Measurements from ENCODE around the gene TRIM2. TPM values are rescaled to one million over a fixed set of nuclear protein-coding genes. Genes with fewer than 3 reads are reported as not detected.
A peak's percentile ranks its signal among the peaks of the same experiment; 100 is the strongest.
"Not testable (repeated sequence)": the region's sequence is repeated elsewhere in the genome, so short reads cannot be mapped to it uniquely, and the experiment has no call there.

Gene TRIM2
- total and polyA plus RNA-seq, 7 experiments from 2014 or later, result 0.12 to 3.9 (median 2.1) TPM

DNA sequence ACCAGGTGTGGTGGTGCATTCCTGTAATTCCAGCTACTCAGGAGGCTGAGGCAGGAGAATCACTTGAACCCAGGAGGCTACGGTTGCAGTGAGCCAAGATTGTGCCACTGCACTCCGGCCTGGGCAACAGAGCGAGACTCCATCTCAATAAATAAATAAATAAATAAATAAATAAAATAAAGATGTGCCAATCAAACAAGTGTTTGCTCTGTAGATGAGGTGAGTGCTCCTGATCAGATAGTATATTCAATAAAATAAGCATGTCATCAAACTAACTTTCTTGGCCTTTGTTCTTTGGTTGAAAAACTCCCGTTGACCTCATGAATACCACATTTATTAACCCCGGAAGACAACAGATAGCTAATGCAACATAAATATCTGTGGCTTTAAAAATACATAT lies 497 bp upstream of the TRIM2 start:
- peaks cover 12 to 18% of the 10 kb centered on the region in 2 donors for H3K4me1 ChIP-seq (ENCODE audit: control insufficient read depth in 2 of 2, insufficient read depth in 2 of 2, low read length in 2 of 2)
- H3K27ac ChIP-seq (ENCODE audit: low read depth, low read length); H3K36me3 ChIP-seq (ENCODE audit: control insufficient read depth in 2 of 3, insufficient read depth in 3 of 3, low read length in 3 of 3); intact Hi-C loops (cut with micrococcal nuclease); H3K4me3 Mint-ChIP-seq; H3K27me3 Mint-ChIP-seq; DNase-seq; POLR2A ChIA-PET; H3K36me3 Mint-ChIP-seq; H3K27me3 ChIP-seq (ENCODE audit: control insufficient read depth in 2 of 2, insufficient read depth in 2 of 2, low read length in 2 of 2); H3K4me3 ChIP-seq (ENCODE audit: low read length); H3K27ac Mint-ChIP-seq; ATAC-seq; H3K9me3 ChIP-seq (ENCODE audit: control insufficient read depth in 2 of 3, low read length in 3 of 3); H3K9me3 Mint-ChIP-seq: not testable (repeated sequence)
- H3K4me1 Mint-ChIP-seq, result peaks cover 10 to 27% (median 18%) of the 10 kb centered on the region in 7 donors
- CTCF ChIA-PET, result interaction anchor here (1.0 kb wide), 1 partner anchor 44 kb away, joined by 6 read pairs; no protein-coding TSS in a partner anchor

DNA sequence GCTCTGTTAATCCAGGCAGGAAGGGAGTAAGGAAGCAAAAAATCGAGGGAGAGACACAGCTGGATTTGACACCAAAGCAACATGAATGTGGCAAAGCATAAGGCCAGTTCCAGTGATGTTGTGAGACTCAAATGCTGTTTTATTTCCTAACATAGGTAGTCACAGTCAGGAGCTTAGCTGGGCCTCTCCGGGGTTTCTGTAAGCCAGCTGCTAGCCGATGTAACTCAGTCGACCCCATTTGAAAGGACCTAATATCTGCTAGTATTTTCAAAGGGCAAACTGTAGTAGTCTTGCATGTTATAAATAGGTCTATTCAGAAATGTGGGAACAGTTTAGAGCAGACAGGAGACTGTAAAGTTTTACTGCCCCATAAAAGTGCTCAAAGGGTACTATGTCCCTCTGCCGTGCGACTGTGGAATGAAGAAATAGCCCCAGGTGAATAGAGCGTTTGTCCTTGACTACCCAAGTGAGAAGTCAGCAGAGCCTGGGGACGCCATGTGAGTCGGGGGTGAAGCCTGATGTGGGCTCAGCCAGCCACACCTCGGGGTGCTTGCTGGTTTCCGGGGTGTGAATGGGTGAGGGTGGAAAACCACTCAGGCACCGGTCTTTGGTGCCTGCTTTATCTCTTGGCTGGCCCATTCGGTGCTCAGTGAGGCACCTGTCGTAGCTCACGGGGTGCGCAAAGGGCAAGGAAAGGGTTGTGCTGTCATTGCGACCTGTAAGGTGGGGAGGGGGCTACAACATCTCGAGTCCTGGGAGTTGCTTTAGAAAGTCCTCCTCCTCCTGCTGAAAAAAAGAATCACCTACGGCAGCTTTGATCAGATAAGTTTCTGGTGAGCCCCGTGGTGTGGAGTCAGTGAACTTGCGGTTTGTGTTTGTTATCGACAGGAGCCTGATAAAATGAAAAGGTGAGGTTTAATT lies 745 bp downstream of the TRIM2 start:
- Mint-ChIP-seq H3K27ac (peak overlapping the region in 6 of 9 donors; percentile 17 to 81 (median 38)), H3K27me3 (peaks cover 0 to 4% (median 0%) of the 10 kb centered on the region in 5 donors), H3K36me3 (no peaks in the 10 kb centered on the region), H3K4me3 (peak overlapping the region; percentile 42 to 76 (median 70)), H3K9me3 (no peaks in the 10 kb centered on the region), H3K4me1 (peaks cover 5 to 24% (median 18%) of the 10 kb centered on the region in 7 donors)
- Histone ChIP-seq H3K27ac (ENCODE audit: low read depth, low read length) (no peak overlapping the region), H3K36me3 (ENCODE audit: control insufficient read depth in 2 of 3, insufficient read depth in 3 of 3, low read length in 3 of 3) (no peaks in the 10 kb centered on the region), H3K4me1 (ENCODE audit: control insufficient read depth in 2 of 2, insufficient read depth in 2 of 2, low read length in 2 of 2) (peaks cover 12 to 18% of the 10 kb centered on the region in 2 donors), H3K9me3 (ENCODE audit: control insufficient read depth in 2 of 3, low read length in 3 of 3) (no peaks in the 10 kb centered on the region), H3K27me3 (ENCODE audit: control insufficient read depth in 2 of 2, insufficient read depth in 2 of 2, low read length in 2 of 2) (no peaks in the 10 kb centered on the region), H3K4me3 (ENCODE audit: low read length) (peak overlapping the region; percentile 38)
- ChIA-PET CTCF (interaction anchor here (1.0 kb wide), 1 partner anchor 43 kb away, joined by 6 read pairs; no protein-coding TSS in a partner anchor), POLR2A (interaction anchor here (0.6 to 0.8 kb wide), 4 partner anchors 12 to 49 kb away, joined by 3 to 4 read pairs (median 3); no protein-coding TSS in a partner anchor)
- peak in 6 of 9 donors; percentile 39 to 48 (median 41) for DNase-seq
- intact Hi-C loops (cut with micrococcal nuclease), result loop anchor here in 1 of 2 donors (1.0 to 5.0 kb wide), 3 partner anchors 17 to 53 kb away; no protein-coding TSS in a partner anchor
- ATAC-seq, result peak; percentile 81

DNA sequence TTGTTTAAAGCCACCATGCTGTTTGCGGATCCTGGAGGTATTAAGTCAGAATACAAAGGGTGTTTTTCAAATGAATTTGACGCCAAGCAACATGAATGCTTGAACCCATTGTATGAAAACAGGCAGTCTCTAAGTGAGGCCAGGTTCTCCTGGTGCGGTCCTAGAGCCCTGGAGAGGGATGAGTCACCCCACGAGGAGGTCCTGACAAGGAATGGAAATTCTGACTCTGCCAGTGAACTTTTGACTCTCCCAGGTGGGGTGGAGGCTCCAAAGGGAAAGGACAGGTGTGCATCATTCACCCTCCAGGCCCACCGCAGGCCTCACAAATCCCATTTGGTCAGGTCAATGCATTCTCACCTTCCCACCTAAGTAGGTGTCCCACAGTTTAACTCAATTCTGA lies 1.5 kb downstream of the TRIM2 start:
- peak overlapping the region in 3 of 9 donors; percentile 18 to 82 (median 81) for H3K27ac Mint-ChIP-seq
- intact Hi-C loops (cut with micrococcal nuclease), result loop anchor here in 1 of 2 donors (1.0 to 5.0 kb wide), 3 partner anchors 17 to 53 kb away; no protein-coding TSS in a partner anchor
- ATAC-seq (no peak), DNase-seq (peak in 2 of 9 donors; percentile 18 to 26)
- H3K9me3 ChIP-seq (ENCODE audit: control insufficient read depth in 2 of 3, low read length in 3 of 3), result no peaks in the 10 kb centered on the region
- no peaks in the 10 kb centered on the region for H3K36me3 ChIP-seq (ENCODE audit: control insufficient read depth in 2 of 3, insufficient read depth in 3 of 3, low read length in 3 of 3)
- no peak overlapping the region for H3K27ac ChIP-seq (ENCODE audit: low read depth, low read length)
- H3K27me3 ChIP-seq (ENCODE audit: control insufficient read depth in 2 of 2, insufficient read depth in 2 of 2, low read length in 2 of 2), result no peaks in the 10 kb centered on the region
- ChIA-PET CTCF (no interaction called here), POLR2A (interaction anchor here (0.7 kb wide), 1 partner anchor 43 kb away, joined by 3 read pairs; no protein-coding TSS in a partner anchor)
- peak overlapping the region in 6 of 10 donors; percentile 17 to 73 (median 69) for H3K4me3 Mint-ChIP-seq
- no peaks in the 10 kb centered on the region for H3K36me3 Mint-ChIP-seq
- no peak overlapping the region for H3K4me3 ChIP-seq (ENCODE audit: low read length)
- H3K4me1 ChIP-seq (ENCODE audit: control insufficient read depth in 2 of 2, insufficient read depth in 2 of 2, low read length in 2 of 2), result peaks cover 12 to 18% of the 10 kb centered on the region in 2 donors
- H3K4me1 Mint-ChIP-seq, result peaks cover 5 to 24% (median 18%) of the 10 kb centered on the region in 7 donors
- no peaks in the 10 kb centered on the region for H3K9me3 Mint-ChIP-seq
- H3K27me3 Mint-ChIP-seq, result peaks cover 0 to 4% (median 0%) of the 10 kb centered on the region in 5 donors

DNA sequence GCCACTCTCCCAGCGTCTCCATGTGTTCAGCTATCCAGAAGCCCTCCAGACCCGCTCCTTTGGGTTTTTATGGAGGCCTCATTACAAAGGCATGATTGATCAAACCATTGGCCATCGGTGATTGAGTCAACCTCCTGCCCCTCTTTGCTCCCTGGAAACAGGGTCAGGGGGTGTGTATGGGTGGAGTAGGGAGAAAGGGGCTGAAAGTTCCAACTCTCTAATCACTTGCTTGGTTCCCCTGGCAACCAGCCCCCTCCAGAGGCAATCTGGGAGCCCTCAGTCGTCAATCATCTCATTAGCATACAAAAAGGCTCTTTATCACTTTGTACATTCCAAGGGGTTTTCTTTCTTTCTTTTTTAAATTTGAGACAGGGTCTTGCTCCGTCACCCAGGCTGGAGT lies 2.3 kb downstream of the TRIM2 start:
- Mint-ChIP-seq H3K4me1 (peaks cover 5 to 24% (median 18%) of the 10 kb centered on the region in 7 donors), H3K36me3 (no peaks in the 10 kb centered on the region), H3K9me3 (no peaks in the 10 kb centered on the region), H3K27me3 (peaks cover 0 to 4% (median 0%) of the 10 kb centered on the region in 5 donors), H3K4me3 (no peak overlapping the region), H3K27ac (peak overlapping the region in 1 of 9 donors; percentile 27)
- H3K4me1 ChIP-seq (ENCODE audit: control insufficient read depth in 2 of 2, insufficient read depth in 2 of 2, low read length in 2 of 2), result peaks cover 12 to 18% of the 10 kb centered on the region in 2 donors
- no peaks in the 10 kb centered on the region for H3K27me3 ChIP-seq (ENCODE audit: control insufficient read depth in 2 of 2, insufficient read depth in 2 of 2, low read length in 2 of 2)
- H3K4me3 ChIP-seq (ENCODE audit: low read length), result no peak overlapping the region
- intact Hi-C loops (cut with micrococcal nuclease), result loop anchor here in 1 of 2 donors (5.0 kb wide), 2 partner anchors 41 to 54 kb away; no protein-coding TSS in a partner anchor
- no peaks in the 10 kb centered on the region for H3K9me3 ChIP-seq (ENCODE audit: control insufficient read depth in 2 of 3, low read length in 3 of 3)
- H3K36me3 ChIP-seq (ENCODE audit: control insufficient read depth in 2 of 3, insufficient read depth in 3 of 3, low read length in 3 of 3), result no peaks in the 10 kb centered on the region
- no peak overlapping the region for H3K27ac ChIP-seq (ENCODE audit: low read depth, low read length)
- CTCF ChIA-PET, result no interaction called here
- POLR2A ChIA-PET, result no interaction called here
- DNase-seq, result no peak
- no peak for ATAC-seq

DNA sequence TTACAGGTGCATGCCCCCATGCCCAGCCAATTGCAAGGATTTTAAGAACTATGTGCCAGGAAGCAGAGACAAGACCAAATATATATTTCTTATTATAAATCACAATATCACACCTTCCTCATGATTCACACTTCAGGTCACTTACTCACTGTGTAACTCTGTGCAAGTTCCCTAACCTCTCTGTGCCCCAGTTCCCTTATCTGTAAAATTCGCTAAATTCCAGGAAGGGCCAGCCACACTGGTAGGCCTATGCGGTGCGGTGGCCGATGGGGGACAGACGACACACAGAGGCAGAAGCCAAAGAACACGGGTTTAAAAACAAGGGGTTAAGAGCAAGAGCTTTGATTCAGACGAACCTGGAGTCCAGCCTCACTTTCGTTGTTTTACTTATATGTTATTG lies 2.8 kb downstream of the TRIM2 start:
- H3K27me3 Mint-ChIP-seq, result peaks cover 0 to 4% (median 0%) of the 10 kb centered on the region in 5 donors
- intact Hi-C loops (cut with micrococcal nuclease), result loop anchor here in 1 of 2 donors (5.0 kb wide), 2 partner anchors 40 to 55 kb away; no protein-coding TSS in a partner anchor
- no peaks in the 10 kb centered on the region for H3K36me3 ChIP-seq (ENCODE audit: control insufficient read depth in 2 of 3, insufficient read depth in 3 of 3, low read length in 3 of 3)
- H3K4me3 Mint-ChIP-seq, result no peak overlapping the region
- H3K27me3 ChIP-seq (ENCODE audit: control insufficient read depth in 2 of 2, insufficient read depth in 2 of 2, low read length in 2 of 2), result no peaks in the 10 kb centered on the region
- H3K27ac Mint-ChIP-seq, result peak overlapping the region in 1 of 9 donors; percentile 45
- H3K36me3 Mint-ChIP-seq, result no peaks in the 10 kb centered on the region
- H3K9me3 ChIP-seq (ENCODE audit: control insufficient read depth in 2 of 3, low read length in 3 of 3), result no peaks in the 10 kb centered on the region
- DNase-seq (no peak), ATAC-seq (no peak)
- no peak overlapping the region for H3K4me3 ChIP-seq (ENCODE audit: low read length)
- peaks cover 8 to 24% (median 18%) of the 10 kb centered on the region in 7 donors for H3K4me1 Mint-ChIP-seq
- ChIA-PET CTCF (no interaction called here), POLR2A (no interaction called here)
- H3K4me1 ChIP-seq (ENCODE audit: control insufficient read depth in 2 of 2, insufficient read depth in 2 of 2, low read length in 2 of 2), result peaks cover 12 to 18% of the 10 kb centered on the region in 2 donors
- H3K27ac ChIP-seq (ENCODE audit: low read depth, low read length), result no peak overlapping the region
- no peaks in the 10 kb centered on the region for H3K9me3 Mint-ChIP-seq

DNA sequence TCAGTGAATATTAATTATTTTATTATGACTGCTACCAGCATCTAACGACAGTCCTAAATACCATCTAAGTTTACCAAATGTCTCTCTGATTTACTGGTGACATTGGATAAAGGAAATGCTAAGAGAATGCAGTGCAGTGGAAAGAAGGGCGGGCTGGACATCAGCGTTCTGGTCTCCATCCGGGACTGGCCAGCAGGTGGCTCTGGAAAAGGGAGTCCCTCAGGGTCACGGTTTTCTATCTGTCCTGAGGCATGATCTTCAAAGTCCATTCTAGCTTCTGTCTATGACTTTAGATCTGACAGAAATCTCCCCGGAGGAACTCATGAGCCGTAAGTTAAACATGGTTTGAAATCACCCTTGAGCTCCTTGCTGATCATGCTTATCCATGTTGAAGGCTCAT lies 3.3 kb downstream of the TRIM2 start:
- Histone ChIP-seq H3K27me3 (ENCODE audit: control insufficient read depth in 2 of 2, insufficient read depth in 2 of 2, low read length in 2 of 2) (no peaks in the 10 kb centered on the region), H3K9me3 (ENCODE audit: control insufficient read depth in 2 of 3, low read length in 3 of 3) (no peaks in the 10 kb centered on the region), H3K4me3 (ENCODE audit: low read length) (no peak overlapping the region), H3K4me1 (ENCODE audit: control insufficient read depth in 2 of 2, insufficient read depth in 2 of 2, low read length in 2 of 2) (peaks cover 12 to 18% of the 10 kb centered on the region in 2 donors), H3K27ac (ENCODE audit: low read depth, low read length) (no peak overlapping the region), H3K36me3 (ENCODE audit: control insufficient read depth in 2 of 3, insufficient read depth in 3 of 3, low read length in 3 of 3) (no peaks in the 10 kb centered on the region)
- ChIA-PET CTCF (no interaction called here), POLR2A (no interaction called here)
- DNase-seq, result no peak
- Mint-ChIP-seq H3K36me3 (no peaks in the 10 kb centered on the region), H3K4me1 (peaks cover 11 to 24% (median 20%) of the 10 kb centered on the region in 7 donors), H3K9me3 (no peaks in the 10 kb centered on the region), H3K27ac (no peak overlapping the region), H3K4me3 (no peak overlapping the region), H3K27me3 (peaks cover 0 to 4% (median 0%) of the 10 kb centered on the region in 5 donors)
- intact Hi-C loops (cut with micrococcal nuclease), result loop anchor here in 1 of 2 donors (5.0 kb wide), 2 partner anchors 40 to 55 kb away; no protein-coding TSS in a partner anchor
- no peak for ATAC-seq
